Pancreas (tissue), 10 donors: ENCODE measurements around the gene NPHP4. TPM values are rescaled to one million over a fixed set of nuclear protein-coding genes. Genes with fewer than 3 reads are reported as not detected.

Experiments used
- ATAC-seq, 4 donors: fragments of 200-7000 bp; cut with Tn5 transposase; one replicate each; pipeline versions ENCODE4 v1.8.0 to v1.9.1; 2020; ENCODE audit warnings: mild to moderate bottlenecking in 4 of 4, moderate library complexity in 4 of 4
- DNase-seq, 6 donors: peaks; one replicate each; pipeline ENCODE4 v3.0.0-alpha.2; 2020
- FAIRE-seq: peaks from 2 replicates; lab custom pipeline; 2012; peaks lifted over from hg19 to GRCh38; lab: Jason Lieb, UNC
- H3K27ac ChIP-seq, 4 donors: fragments of 200-600 bp; sonication (generic); 1 replicate in 3 of 4; 2 replicates in 1 of 4; pipeline versions ENCODE4 v1.5.0 to v1.8.0; 2020
- H3K27me3 ChIP-seq, 4 donors: fragments of 200-600 bp; one replicate each; pipeline ENCODE4 v1.8.0; 2021
- H3K36me3 ChIP-seq, 3 donors: fragments of 200-600 bp; sonication (generic) in 1 of 3; one replicate each; pipeline versions ENCODE4 v1.5.0 to v1.8.0; 2020 to 2021
- H3K4me1 ChIP-seq, 3 donors: fragments of 200-600 bp; one replicate each; pipeline ENCODE4 v1.8.0; 2021
- H3K4me3 ChIP-seq, 4 donors: fragments of 200-600 bp; sonication (generic) in 2 of 4; one replicate each; pipeline versions ENCODE4 v1.5.0 to v1.8.0; 2020 to 2021
- H3K9me3 ChIP-seq, 4 donors: fragments of 200-600 bp; one replicate each; pipeline ENCODE4 v1.8.0; 2021
- WGBS, 2 donors: extraction: QIAGEN DNeasy Blood & Tissue Kit; methylation state at CpG; one replicate each; pipeline ENCODE4 v1.1.7; 2013; 5-methylcytosine and 5-hydroxymethylcytosine counted together
- intact Hi-C, 3 donors: fragments of 100-400 bp; cut with DNase I; formaldehyde crosslinking; loops; one replicate each; pipeline versions ENCODE4 v1.11.1 to v1.14.2; 2022
- polyA plus RNA-seq, 2 donors: library from polyadenylated mRNA; stranded (reverse); fragments of 200-250 nt; gene quantifications; one replicate each; pipeline ENCODE4 v1.2.3, GENCODE V29; 2013
- total RNA-seq, 6 donors: library from RNA; stranded (reverse); fragmentation: NEBNext Ultra II Directional in 4 of 6; extraction: Animal tissue kit (Norgen Biotek cat#: 25700) in 4 of 6; gene quantifications; one replicate each; pipeline versions ENCODE4 v1.2.1 to v1.2.4, GENCODE V29; 2021 to 2023
- TF ChIP-seq, protein P1 (sequence below), 4 donors: fragments of 200-600 bp; sonication (generic) in 3 of 4; IDR thresholded peaks; one replicate each; pipeline versions ENCODE4 v1.5.0 to v1.8.0; 2021; ENCODE audit warnings: antibody characterized with exemption in 4 of 4
- donor health status: healthy with polysubstance abuse.
- donor health status: DM: no; HTN: no; CAD: no; lungs with moderate emphysema.
- donor health status: DM: no; HTN: no; CAD: no.
- donor health status: control.
- donor health status: control.
- donor health status: Bipolar disorder and iron deficiency.
- donor health status: DM: yes; HTN: yes; CAD: no.
- donor health status: DM: no; HTN: no; CAD: no.
- donor health status: DM: no; HTN: no; CAD: no.
- donor health status: DM: yes; HTN: yes; CAD: no.

NPHP4 gene
- total and polyA plus RNA-seq, 8 donors: 4.0 to 9.7 (median 5.7) TPM

DNA sequence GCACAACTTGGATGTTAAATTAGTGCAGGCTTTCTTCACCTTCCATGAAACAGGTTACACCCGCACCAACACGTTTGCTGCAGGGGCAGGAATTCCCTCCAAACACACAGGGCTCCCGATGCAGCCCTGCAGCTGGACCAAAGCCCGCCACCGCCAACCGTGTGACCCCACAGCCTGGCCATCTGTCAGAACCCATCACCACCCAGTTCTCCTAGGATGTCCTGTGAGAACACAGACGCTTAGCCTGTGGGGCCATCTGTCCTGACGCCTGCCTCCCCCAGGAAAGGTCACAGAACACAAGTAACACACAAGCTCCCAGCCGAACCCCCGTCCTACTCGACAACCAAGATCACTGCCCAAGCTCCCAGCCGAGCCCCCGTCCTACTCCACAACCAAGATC, 108.1 kb downstream of the NPHP4 start:
- Histone ChIP-seq H3K27ac (no peak overlapping the region), H3K4me1 (no peaks in the 10 kb centered on the region), H3K4me3 (no peak overlapping the region), H3K36me3 (no peaks in the 10 kb centered on the region), H3K27me3 (no peaks in the 10 kb centered on the region), H3K9me3 (no peaks in the 10 kb centered on the region)
- no peak for FAIRE-seq
- DNase-seq: no peak
- ATAC-seq: no peak
- TF ChIP-seq, protein P1, sequence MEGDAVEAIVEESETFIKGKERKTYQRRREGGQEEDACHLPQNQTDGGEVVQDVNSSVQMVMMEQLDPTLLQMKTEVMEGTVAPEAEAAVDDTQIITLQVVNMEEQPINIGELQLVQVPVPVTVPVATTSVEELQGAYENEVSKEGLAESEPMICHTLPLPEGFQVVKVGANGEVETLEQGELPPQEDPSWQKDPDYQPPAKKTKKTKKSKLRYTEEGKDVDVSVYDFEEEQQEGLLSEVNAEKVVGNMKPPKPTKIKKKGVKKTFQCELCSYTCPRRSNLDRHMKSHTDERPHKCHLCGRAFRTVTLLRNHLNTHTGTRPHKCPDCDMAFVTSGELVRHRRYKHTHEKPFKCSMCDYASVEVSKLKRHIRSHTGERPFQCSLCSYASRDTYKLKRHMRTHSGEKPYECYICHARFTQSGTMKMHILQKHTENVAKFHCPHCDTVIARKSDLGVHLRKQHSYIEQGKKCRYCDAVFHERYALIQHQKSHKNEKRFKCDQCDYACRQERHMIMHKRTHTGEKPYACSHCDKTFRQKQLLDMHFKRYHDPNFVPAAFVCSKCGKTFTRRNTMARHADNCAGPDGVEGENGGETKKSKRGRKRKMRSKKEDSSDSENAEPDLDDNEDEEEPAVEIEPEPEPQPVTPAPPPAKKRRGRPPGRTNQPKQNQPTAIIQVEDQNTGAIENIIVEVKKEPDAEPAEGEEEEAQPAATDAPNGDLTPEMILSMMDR (IDR thresholded peaks at IDR 0.05): no peak
- intact Hi-C loops: no loop called here
- WGBS, 2 donors: 90 to 97% methylated on average over 13 of the region's 13 CpGs

DNA sequence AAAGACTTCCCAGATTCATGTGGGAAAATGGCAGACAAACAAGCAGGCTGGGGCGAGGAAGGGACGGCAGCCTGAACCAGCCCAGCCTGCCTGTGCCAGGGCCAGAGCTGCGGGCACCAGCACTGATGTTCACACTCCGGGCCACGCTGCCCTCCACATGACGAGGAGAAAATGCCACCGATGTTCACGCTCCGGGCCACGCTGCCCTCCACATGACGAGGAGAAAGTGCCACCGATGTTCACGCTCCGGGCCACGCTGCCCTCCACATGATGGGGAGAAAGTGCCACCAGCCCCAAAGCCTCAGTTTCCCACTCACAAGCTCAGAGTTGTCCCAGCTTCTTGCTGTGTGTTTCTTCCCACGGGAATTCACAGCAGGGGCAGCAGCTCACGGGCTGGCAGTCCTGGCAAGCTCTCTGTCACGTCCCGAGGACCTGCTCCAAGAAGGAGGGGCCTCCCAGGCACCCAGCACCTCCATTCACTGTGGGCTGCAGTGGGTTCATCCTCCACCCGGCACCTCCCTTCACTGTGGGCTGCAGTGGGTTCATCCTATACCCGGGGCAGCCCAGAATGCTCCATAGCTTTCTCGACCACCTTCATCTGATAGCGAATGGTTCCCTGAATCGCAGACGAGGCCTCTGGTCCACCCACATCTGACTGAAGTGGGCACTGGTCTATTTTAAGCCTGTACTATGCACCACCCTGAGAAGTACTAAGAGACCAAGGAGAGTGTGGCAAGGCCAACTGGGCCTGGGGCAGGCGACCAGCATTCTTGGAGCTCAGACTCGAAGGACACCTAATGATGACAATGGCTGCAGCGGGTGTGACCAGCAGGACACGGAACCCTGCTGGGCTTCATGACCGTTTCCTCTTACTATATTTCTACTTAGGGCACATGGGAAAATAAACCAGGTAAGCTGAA, 108.8 kb downstream of the NPHP4 start:
- 92 to 93% methylated on average over 30 of the region's 30 CpGs for WGBS, 2 donors
- H3K4me3 ChIP-seq: no peak overlapping the region
- no peak overlapping the region for H3K27ac ChIP-seq
- DNase-seq (no peak), FAIRE-seq (no peak), ATAC-seq (no peak)
- no peaks in the 10 kb centered on the region for H3K27me3 ChIP-seq
- TF ChIP-seq, protein P1 (IDR thresholded peaks at IDR 0.05): no peak
- intact Hi-C loops: no loop called here
- H3K4me1 ChIP-seq: no peaks in the 10 kb centered on the region
- no peaks in the 10 kb centered on the region for H3K9me3 ChIP-seq
- H3K36me3 ChIP-seq: no peaks in the 10 kb centered on the region

DNA sequence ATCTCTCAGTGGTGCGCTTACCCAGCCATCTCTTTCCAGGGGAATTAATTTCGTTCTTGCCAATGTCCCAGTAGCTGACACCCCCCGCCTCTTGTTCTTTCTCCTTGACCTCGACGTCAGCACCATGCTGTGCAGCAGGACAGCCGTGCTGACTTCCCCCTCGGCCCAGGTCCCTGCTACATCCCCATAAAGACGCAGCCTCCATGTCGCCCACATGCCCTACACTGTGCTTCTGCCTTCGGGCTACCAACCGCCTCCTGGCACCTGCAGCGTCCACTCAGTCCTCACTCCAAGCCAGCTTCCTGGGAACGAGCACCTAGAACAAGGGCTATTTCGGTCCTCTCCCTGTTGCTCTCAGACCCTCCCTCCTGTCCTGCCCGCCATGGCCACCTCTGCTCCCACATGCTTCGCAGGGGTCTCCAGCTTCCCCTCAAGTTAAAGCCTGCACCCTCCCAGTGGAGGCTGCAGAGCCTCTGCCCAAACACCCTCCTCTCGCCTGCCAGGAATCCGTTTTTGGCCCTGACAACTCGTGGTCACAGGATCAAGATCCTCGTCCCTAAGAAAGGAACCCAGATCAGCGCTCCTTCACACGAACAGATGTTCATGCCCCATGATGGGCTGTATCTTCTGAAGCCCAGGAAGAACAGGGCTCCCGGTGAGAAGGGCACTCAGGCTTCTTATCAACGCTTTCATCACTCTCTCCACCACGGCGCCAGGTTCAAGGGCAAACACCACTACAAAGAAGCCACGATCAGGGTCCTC, 109.7 kb downstream of the NPHP4 start:
- no peak overlapping the region for H3K27ac ChIP-seq
- H3K4me3 ChIP-seq: no peak overlapping the region
- TF ChIP-seq, protein P1 (IDR thresholded peaks at IDR 0.05): no peak
- no peaks in the 10 kb centered on the region for H3K9me3 ChIP-seq
- no peaks in the 10 kb centered on the region for H3K4me1 ChIP-seq
- no peaks in the 10 kb centered on the region for H3K27me3 ChIP-seq
- FAIRE-seq (no peak), ATAC-seq (no peak), DNase-seq (no peak)
- H3K36me3 ChIP-seq: no peaks in the 10 kb centered on the region
- intact Hi-C loops: no loop called here
- WGBS, 2 donors: 91 to 94% methylated on average over 27 of the region's 27 CpGs

DNA sequence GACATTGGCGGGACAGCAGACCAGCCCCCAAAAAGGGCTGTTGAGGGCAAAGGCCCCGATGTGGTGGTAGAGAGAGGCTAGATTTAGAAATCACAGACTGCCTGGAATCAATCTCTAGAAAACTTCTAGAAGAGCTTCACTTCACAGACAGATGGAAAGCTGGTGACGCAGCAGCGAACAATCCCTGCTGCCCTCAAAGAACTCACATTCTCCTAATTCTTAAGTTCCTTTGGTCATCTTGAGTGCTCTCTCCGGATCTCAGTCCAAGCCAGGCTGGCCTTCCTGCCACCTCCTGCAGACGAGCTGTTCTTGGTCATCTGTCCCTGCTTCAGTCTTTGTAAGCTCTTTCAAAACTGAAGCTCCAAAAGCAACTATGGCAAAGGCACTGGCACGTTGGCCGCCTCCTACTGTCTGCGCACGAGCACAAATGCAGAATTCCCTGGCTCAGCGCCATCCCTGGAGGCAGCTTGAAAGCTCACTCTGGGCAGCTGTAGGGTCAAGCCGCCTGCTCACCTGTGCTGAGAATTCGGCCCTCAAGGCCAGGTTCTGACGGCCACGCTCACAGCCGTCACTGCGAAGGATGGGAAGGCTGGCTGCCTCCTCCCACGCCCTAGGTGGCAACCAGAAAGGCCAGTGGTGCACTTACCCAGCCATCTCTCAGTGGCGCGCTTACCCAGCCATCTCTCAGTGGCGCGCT, 110.6 kb downstream of the NPHP4 start:
- H3K9me3 ChIP-seq: no peaks in the 10 kb centered on the region
- no peak overlapping the region for H3K4me3 ChIP-seq
- TF ChIP-seq, protein P1 (IDR thresholded peaks at IDR 0.05): no peak
- no peaks in the 10 kb centered on the region for H3K27me3 ChIP-seq
- intact Hi-C loops: no loop called here
- H3K36me3 ChIP-seq: no peaks in the 10 kb centered on the region
- DNase-seq (no peak), ATAC-seq (no peak), FAIRE-seq (no peak)
- WGBS, 2 donors: 93 to 96% methylated on average over 22 of the region's 22 CpGs
- no peak overlapping the region for H3K27ac ChIP-seq
- no peaks in the 10 kb centered on the region for H3K4me1 ChIP-seq
